IMR-90 (cell line): Measurements from ENCODE around the gene STAT4. TPM values are rescaled to one million over a fixed set of nuclear protein-coding genes. Genes with fewer than 3 reads are reported as not detected.

Source experiments
- ATAC-seq: fragments of 200-7000 bp; cut with Tn5 transposase; 2 replicates; pipeline ENCODE4 v1.9.1; 2020; ENCODE audit warnings: low read depth, mild to moderate bottlenecking, moderate library complexity
- BruUV-seq: library from RNA; stranded (reverse); fragments of 400-500 nt; replicated peaks from 2 replicates; lab custom pipeline; 2021; lab: Mats Ljungman, UMichigan
- CTCF ChIA-PET: fragments of 300-600 bp; formaldehyde crosslinking; extraction: SDS; loops from one replicate; lab custom pipeline; 2021; ENCODE audit warnings: antibody characterized with exemption; lab: Yijun Ruan, JAX
- POLR2A ChIA-PET: fragments of 300-600 bp; sonication (Branson Sonifier 250); formaldehyde crosslinking; loops from one replicate; lab custom pipeline; 2022; ENCODE audit warnings: antibody characterized with exemption; ENCODE audit not compliant: unreplicated experiment; lab: Charles Lee
- DNase-seq: peaks from one replicate; pipeline ENCODE4 v3.0.0; 2013
- H2AFZ ChIP-seq: replicated peaks from 2 replicates; pipeline ENCODE3; 2013; ENCODE audit warnings: low read length, mild to moderate bottlenecking; ENCODE audit not compliant: poor library complexity
- H2AK5ac ChIP-seq: 2 replicates; pipeline ENCODE4 v1.6.1; 2013; ENCODE audit warnings: low read depth, low read length, inconsistent platforms
- H2AK9ac ChIP-seq: replicated peaks from 2 replicates; pipeline ENCODE3; 2013; ENCODE audit warnings: mild to moderate bottlenecking, low read depth, low read length, moderate library complexity; ENCODE audit not compliant: poor library complexity
- H2BK120ac ChIP-seq: 2 replicates; pipeline ENCODE4 v1.6.1; 2013; ENCODE audit warnings: low read depth, low read length, inconsistent platforms
- H2BK15ac ChIP-seq: 3 replicates; pipeline ENCODE4 v1.6.1; 2013; ENCODE audit warnings: low read depth, low read length, inconsistent platforms
- H2BK20ac ChIP-seq: 2 replicates; pipeline ENCODE4 v1.6.1; 2013; ENCODE audit warnings: low read depth, mild to moderate bottlenecking, inconsistent platforms, low read length, moderate library complexity
- H2BK5ac ChIP-seq: 2 replicates; pipeline ENCODE4 v1.6.1; 2013; ENCODE audit warnings: mild to moderate bottlenecking, low read depth, low read length, inconsistent platforms; ENCODE audit not compliant: poor library complexity, severe bottlenecking
- H3K14ac ChIP-seq: replicated peaks from 2 replicates; pipeline ENCODE4 v1.6.1; 2013; ENCODE audit warnings: low read depth, low read length, inconsistent platforms
- H3K18ac ChIP-seq: 2 replicates; pipeline ENCODE4 v1.6.1; 2013; ENCODE audit warnings: low read depth, low read length, control low read depth
- H3K23ac ChIP-seq: 2 replicates; pipeline ENCODE4 v1.6.1; 2013; ENCODE audit warnings: low read depth, low read length, inconsistent platforms
- H3K27ac ChIP-seq: 2 replicates; pipeline ENCODE4 v1.5.1; 2013; ENCODE audit warnings: mild to moderate bottlenecking, control low read depth, low read length; ENCODE audit not compliant: insufficient read depth
- H3K27me3 ChIP-seq: 2 replicates; pipeline ENCODE4 v1.6.1; 2013; ENCODE audit warnings: low read length; ENCODE audit not compliant: control insufficient read depth, insufficient read depth
- H3K36me3 ChIP-seq: 2 replicates; pipeline ENCODE4 v1.6.1; 2013; ENCODE audit warnings: low read length, mixed read lengths; ENCODE audit not compliant: control insufficient read depth, insufficient read depth
- H3K4ac ChIP-seq: 2 replicates; pipeline ENCODE4 v1.6.1; 2013; ENCODE audit warnings: low read depth, low read length, inconsistent platforms
- H3K4me1 ChIP-seq: 2 replicates; pipeline ENCODE4 v1.6.1; 2013; ENCODE audit warnings: low read length, mixed read lengths; ENCODE audit not compliant: control insufficient read depth, insufficient read depth
- H3K4me2 ChIP-seq: 2 replicates; pipeline ENCODE4 v1.6.1; 2013; ENCODE audit warnings: low read depth, mild to moderate bottlenecking, control low read depth, low read length, moderate library complexity
- H3K4me3 ChIP-seq: 2 replicates; pipeline ENCODE4 v1.5.1; 2013; ENCODE audit warnings: low read depth, mild to moderate bottlenecking, control low read depth, low read length, moderate library complexity; ENCODE audit not compliant: insufficient read depth
- H3K56ac ChIP-seq: 2 replicates; pipeline ENCODE4 v1.6.1; 2013; ENCODE audit warnings: low read length, inconsistent platforms; ENCODE audit not compliant: insufficient read depth; ENCODE audit errors: extremely low read depth
- H3K79me1 ChIP-seq, 2 experiments: 2 replicates each; pipeline ENCODE4 v1.6.1; 2013; ENCODE audit warnings: low read length in 2 of 2, inconsistent platforms in 1 of 2, low read depth in 1 of 2
- H3K9ac ChIP-seq: 2 replicates; pipeline ENCODE4 v1.6.1; 2013; ENCODE audit warnings: low read depth, low read length, control low read depth
- H3K9me1 ChIP-seq: 2 replicates; pipeline ENCODE4 v1.6.1; 2013; ENCODE audit warnings: low read length, inconsistent platforms; ENCODE audit not compliant: insufficient read depth
- H3K9me3 ChIP-seq: 2 replicates; pipeline ENCODE4 v1.6.1; 2013; ENCODE audit warnings: low read length; ENCODE audit not compliant: control insufficient read depth, insufficient read depth
- H4K20me1 ChIP-seq: 2 replicates; pipeline ENCODE4 v1.6.1; 2013; ENCODE audit warnings: low read length, inconsistent platforms; ENCODE audit not compliant: insufficient read depth
- H4K5ac ChIP-seq: 2 replicates; pipeline ENCODE4 v1.6.1; 2013; ENCODE audit warnings: mild to moderate bottlenecking, low read depth, low read length, control low read depth
- H4K8ac ChIP-seq, 2 experiments: 2 replicates each; pipeline ENCODE4 v1.6.1; 2013; ENCODE audit warnings: low read depth in 2 of 2, low read length in 2 of 2, control low read depth in 1 of 2, inconsistent platforms in 1 of 2
- H4K91ac ChIP-seq: 2 replicates; pipeline ENCODE4 v1.6.1; 2013; ENCODE audit warnings: low read depth, low read length, inconsistent platforms; ENCODE audit not compliant: insufficient read depth
- CHD1 ChIP-seq: IDR thresholded peaks from 2 replicates; pipeline ENCODE4 v1.6.1; 2012; ENCODE audit warnings: low read depth, low read length, improper control_type of control experiment
- ELK1 ChIP-seq: fragments of 150-350 bp; IDR thresholded peaks from 2 replicates; pipeline ENCODE4 v1.6.1; 2016; ENCODE audit warnings: low read depth, mild to moderate bottlenecking, low read length, moderate library complexity, borderline replicate concordance
- MAFK ChIP-seq: IDR thresholded peaks from 2 replicates; pipeline ENCODE4 v1.6.1; 2012; ENCODE audit warnings: low read depth, low read length, improper control_type of control experiment
- POLR2A ChIP-seq: IDR thresholded peaks from 2 replicates; pipeline ENCODE4 v1.6.1; 2012; ENCODE audit warnings: mild to moderate bottlenecking, low read depth, low read length
- WGBS, 2 experiments: methylation state at CpG; one replicate each; pipeline versions ENCODE4 v1.1.5 to v1.1.7; 2013; ENCODE audit warnings: missing lambda C conversion rate in 2 of 2; ENCODE audit not compliant: insufficient read length in 1 of 2; ENCODE audit errors: extremely low coverage in 2 of 2; 5-methylcytosine and 5-hydroxymethylcytosine counted together
- dilution Hi-C: fragments of 300-500 bp; cut with HindIII; formaldehyde crosslinking; loops from one replicate; pipeline ENCODE4 v1.14.3; 2018; ENCODE audit warnings: low sequenced_read_pairs; ENCODE audit not compliant: unreplicated experiment
- in situ Hi-C: fragments of 300-500 bp; cut with MboI; formaldehyde crosslinking; loops from 3 replicates; pipeline ENCODE4 v1.14.3; 2019; ENCODE audit warnings: low sequenced_read_pairs, inconsistent platforms, mixed read lengths
- intact Hi-C: fragments of 100-400 bp; cut with micrococcal nuclease; formaldehyde crosslinking; loops from 2 replicates; pipeline ENCODE4 v1.10.0; 2022
- polyA plus RNA-seq, 3 experiments: library from polyadenylated mRNA; depleted of rRNA; stranded (reverse); fragments of >200 nt; gene quantifications; 2 replicates each; pipeline ENCODE4 v1.2.3, GENCODE V29; 2012; ENCODE audit warnings: low replicate concordance in 1 of 3
- total RNA-seq: library from RNA; depleted of rRNA; stranded (reverse); fragments of >200 nt; gene quantifications from 2 replicates; pipeline ENCODE4 v1.2.3, GENCODE V29; 2012

The STAT4 gene
- total and polyA plus RNA-seq, 2 of the 4 experiments (the other 2 are of a cell fraction), result 0.36 to 0.48 TPM

GRCh38 chr2:191171708-191172355, 21.0 kb upstream of the STAT4 start (continued):
- no peak for TF ChIP-seq ELK1
- TF ChIP-seq POLR2A, result no peak
- no peak for TF ChIP-seq CHD1

- WGBS, 2 experiments, result no CpG with 5 or more reads among the region's 2 CpGs
- Histone ChIP-seq H4K5ac (peak overlapping the region; percentile 18; the same call in 1 of the 2 replicates), H3K27ac (peak overlapping the region; percentile 46; the same call in 1 of the 2 replicates), H3K79me1 (no peaks in the 10 kb centered on the region; a peak in 1 of 4 replicates), H3K4me3 (no peak overlapping the region), H2BK120ac (peak overlapping the region; percentile 89), H2BK20ac (peak overlapping the region; percentile 91), H2AK9ac (no peak overlapping the region), H3K4ac (peak overlapping the region; percentile 83), H3K9me1 (peaks cover 11% of the 10 kb centered on the region), H3K18ac (peak overlapping the region; percentile 76), H3K27me3 (no peaks in the 10 kb centered on the region), H2BK5ac (peak overlapping the region; percentile 82), H3K4me1 (peaks cover 28% of the 10 kb centered on the region), H4K91ac (peak overlapping the region; percentile 72), H4K20me1 (no peaks in the 10 kb centered on the region), H3K9ac (peak overlapping the region; percentile 36; the same call in 1 of the 2 replicates), H3K4me2 (peak overlapping the region; percentile 61; the same call in 1 of the 2 replicates), H3K23ac (peak overlapping the region; percentile 36; the same call in 1 of the 2 replicates), H3K9me3 (no peaks in the 10 kb centered on the region), H3K56ac (peak overlapping the region; percentile 70; the same call in 1 of the 2 replicates), H2AFZ (no peak overlapping the region), H3K14ac (peak overlapping the region; percentile 41), H2AK5ac (peak overlapping the region; percentile 16; the same call in 1 of the 2 replicates), H4K8ac (peak overlapping the region; percentile 64 to 84; a peak in 3 of 4 replicates), H2BK15ac (peak overlapping the region; percentile 33; the same call in 2 of the 3 replicates), H3K36me3 (no peaks in the 10 kb centered on the region)
- in situ Hi-C loops, result no loop called here
- BruUV-seq, result no TSS peak
- DNase-seq (no peak), ATAC-seq (no peak)
- POLR2A ChIA-PET, result interaction anchor here (0.6 kb wide), 1 partner anchor 280 kb away, joined by 4 read pairs; no protein-coding TSS in a partner anchor
- CTCF ChIA-PET, result interaction anchor here (0.6 to 1.7 kb wide), 3 partner anchors 13 to 336 kb away, joined by 3 to 6 read pairs (median 4); no protein-coding TSS in a partner anchor
- intact Hi-C loops, result no loop called here
- TF ChIP-seq MAFK, result no peak
- dilution Hi-C loops, result no loop called here
Observed at GRCh38 chr2:191171286-191171685, 20.5 kb upstream of the STAT4 start.
